Cerebellar nuclear complex (tissue), 1 donor: ENCODE results near the gene CCDC175.

Experiments used
- DNase-seq, 2 experiments: peaks; one replicate each; lab custom pipeline; 2025; lab: John Stamatoyannopoulos, UW

Gene CCDC175

GRCh38 chr14:59576332-59577294 lies at the start of gene CCDC175:
TSS of gene CCDC175 (minus strand) at chr14:59576812. CDS start at chr14:59576775, 37 bp downstream.
- peak; percentile 56 to 84 for DNase-seq

- no peak for DNase-seq
These were observed 46.0 kb upstream of the CCDC175 start for GRCh38 chr14:59622631-59623030.

DNA sequence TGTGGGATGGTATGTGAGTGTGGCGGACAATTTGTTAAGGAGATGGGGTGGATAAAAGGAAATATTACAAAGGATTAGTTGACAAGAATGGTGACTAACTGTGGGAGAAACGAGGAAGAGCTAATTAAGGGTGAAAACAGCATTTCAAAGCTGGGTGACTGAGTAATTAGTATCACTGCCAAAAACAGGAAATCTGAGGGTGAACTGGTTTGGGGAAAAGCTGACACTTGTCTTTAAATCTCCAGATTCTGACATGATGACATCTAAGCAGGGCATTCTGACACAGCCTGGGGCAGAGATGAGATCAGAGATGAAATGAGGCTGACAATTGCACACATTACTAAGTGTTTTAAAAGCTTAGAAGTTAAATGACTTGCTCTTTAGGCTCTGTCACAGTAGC lies 42.4 kb upstream of the CCDC175 start:
- DNase-seq: no peak

DNA sequence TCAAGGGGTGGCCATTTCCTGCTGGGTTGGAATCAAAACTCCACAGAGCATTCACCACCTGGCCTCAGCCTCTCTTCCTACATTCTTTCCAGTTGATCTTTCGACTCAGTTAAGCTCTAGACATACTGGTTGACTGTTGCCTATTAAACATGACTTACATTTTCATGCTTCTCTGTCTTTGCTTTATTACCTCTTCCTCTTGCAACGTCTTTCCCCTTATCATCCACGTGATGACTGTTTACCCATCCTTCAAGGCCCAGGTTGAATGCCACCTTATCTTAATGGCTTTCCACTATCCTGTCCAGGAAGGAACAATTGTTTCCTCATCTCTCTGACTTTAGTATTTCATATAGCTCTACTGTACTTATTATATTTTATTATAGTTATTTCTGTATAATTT lies 24.4 kb upstream of the CCDC175 start:
- no peak for DNase-seq

- DNase-seq: no peak
These were observed 23.8 kb upstream of the CCDC175 start for GRCh38 chr14:59600211-59600945.

DNA sequence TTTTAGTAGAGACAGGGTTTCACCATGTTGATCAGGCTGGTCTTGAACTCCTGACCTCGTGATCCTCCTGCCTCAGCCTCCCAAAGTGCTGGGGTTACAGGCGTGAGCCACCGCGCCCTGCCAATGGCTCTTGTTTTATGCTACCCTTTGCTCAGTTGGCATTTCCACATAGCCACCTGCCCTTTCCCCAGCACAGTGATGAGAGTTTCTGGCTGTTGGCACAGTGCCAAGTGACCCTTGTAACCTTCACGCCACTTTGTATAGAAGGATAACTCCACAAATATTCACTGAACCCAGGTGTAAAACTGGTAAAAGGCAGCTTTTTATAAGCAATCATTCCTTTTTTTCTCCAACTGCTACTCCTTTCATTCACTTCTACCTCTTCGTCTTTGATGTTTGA lies 18.5 kb upstream of the CCDC175 start:
- no peak for DNase-seq

DNA sequence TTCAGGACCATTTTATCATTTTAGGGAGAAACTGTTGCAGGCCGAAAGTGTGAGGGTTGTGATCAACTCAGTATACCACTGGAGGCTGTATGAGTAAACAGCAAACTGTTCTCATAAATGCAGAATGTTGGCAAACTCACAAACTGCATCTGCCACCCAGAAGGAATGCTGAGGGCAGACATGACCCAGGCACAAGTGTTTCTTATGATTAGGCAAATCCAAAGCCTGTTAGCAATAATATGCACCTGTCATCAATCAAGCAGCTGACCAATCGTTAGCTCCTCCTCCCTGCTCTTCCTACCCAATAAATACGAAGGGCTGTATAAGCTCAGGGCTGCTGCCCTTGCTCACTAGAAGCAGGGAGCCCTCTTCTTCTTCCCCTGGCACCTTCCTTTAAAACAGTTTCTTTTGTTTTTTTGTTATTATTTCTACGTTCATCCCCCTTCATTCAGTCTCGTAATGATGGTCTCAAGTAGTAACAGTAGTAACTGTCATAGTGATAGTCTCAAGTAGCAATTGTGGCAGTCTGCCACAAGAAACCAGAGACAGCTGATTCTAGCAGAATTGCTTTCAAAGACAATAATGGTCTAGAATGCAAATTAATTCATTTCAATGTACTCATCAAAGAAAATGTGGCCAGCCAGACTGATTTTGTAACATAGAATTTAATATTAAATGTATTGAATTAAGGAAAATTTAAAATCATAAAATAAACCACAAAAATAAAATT lies 15.2 kb upstream of the CCDC175 start:
- DNase-seq: no peak

- DNase-seq: no peak
These were observed 11.5 kb upstream of the CCDC175 start for GRCh38 chr14:59588101-59588500.

DNA sequence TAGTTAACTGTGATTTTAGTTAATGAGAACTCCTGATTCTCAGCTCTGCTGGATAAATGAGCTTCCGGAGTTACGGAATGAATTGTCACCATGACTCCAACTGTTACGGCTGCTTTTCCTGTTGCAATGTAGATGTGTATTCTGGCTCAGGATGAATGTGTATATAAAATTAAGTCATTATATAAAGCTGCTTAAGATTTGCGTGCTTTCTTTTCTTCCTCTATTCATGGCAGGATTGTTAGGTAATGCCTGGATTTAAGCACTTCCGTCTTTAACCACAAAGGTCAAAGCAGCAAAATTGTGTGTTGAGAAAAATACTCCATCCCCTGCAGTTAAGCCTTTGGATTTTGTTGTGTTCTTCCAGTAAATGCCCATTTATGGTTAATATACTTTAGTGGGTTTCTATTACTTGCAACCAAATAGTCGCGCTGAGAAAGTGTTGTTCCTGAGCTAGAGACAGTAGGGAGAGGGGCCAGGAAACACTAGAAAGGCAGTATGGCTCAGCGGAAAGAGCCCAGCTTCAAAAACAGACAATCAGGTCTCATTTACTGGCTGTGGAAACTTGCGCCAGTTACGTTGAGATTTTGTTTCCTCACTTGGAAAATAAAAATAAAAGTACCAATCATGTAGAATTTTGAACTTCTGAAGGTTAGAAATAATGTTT lies 9.4 kb upstream of the CCDC175 start:
- DNase-seq: no peak

- no peak for DNase-seq
These were observed 7.1 kb upstream of the CCDC175 start for GRCh38 chr14:59583755-59584154.

DNA sequence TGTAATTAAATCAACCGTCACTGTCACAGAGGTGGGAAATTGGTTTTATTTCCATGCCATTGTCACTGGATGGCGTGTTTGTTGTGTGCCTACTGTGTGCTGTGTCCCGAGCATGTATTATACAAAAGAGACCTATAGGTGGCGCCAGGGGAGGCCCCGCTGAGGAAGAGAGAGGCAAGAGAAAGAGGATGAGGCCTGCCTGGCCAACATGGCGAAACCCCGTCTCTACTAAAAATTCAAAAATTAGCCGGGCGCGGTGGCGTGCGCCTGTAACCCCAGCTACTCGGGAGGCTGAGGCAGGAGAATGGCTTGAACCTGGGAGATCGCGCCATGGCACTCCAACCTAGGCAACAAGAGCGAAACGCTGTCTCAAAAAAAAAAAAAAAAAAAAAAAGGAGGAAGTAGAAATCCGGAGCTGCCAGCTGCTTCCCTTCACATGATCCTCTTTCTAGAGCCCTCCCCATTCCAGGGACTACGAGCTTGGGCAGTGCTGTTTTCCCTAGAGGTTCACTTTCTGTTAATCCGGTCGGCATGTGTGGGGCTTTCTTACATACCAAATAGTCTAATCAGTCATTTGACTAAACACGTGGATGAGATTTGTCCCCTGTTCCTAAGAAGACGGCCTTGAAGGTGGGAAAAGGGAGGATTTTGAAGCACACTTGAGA lies 6.4 kb upstream of the CCDC175 start:
- no peak for DNase-seq

DNA sequence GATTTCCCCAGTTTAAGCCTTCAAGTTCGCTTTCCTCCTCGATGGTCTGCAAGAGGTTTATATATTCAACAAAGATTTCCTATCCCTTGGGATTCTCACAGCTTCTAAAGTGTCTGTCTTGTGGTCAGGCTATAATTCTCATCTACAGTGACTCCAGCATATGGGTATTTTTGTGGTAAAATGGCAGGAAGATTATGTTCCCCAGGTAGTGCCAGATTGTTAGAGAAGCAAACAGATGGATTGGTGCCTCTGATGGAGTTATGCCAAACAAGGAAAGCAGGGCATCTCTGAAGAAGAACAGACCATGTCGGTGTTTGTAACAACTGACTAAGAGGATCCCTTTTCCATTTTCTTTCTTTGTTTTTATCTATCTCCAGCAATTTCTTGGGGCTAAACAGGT lies 5.5 kb upstream of the CCDC175 start:
- DNase-seq: peak; percentile 40 to 85

- DNase-seq: no peak
These were observed 4.3 kb upstream of the CCDC175 start for GRCh38 chr14:59580911-59581310.

DNA sequence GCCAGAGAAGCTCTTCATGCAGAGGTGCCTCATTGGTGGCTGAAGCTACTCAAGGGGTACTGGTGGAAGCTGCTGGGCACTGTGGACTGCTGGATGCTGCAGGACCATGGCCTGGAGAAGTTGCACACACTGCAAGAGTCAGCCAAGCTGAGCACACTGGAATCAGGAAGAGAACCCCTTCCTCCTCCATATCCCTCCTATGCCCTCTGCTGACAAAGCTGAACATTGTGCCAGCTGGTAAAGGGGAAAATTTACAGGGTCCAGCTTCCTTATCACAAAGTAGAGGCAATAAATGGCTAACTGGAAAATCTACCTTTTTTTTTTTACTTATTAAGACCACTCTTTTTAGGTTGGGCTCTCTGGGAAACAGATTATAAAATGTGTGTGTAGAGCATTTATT lies 6.5 kb downstream of the CCDC175 start:
- DNase-seq: no peak

GRCh38 chr14:59566725-59567124 lies 9.9 kb downstream of the CCDC175 start:
- DNase-seq: peak; percentile 1 to 18

DNA sequence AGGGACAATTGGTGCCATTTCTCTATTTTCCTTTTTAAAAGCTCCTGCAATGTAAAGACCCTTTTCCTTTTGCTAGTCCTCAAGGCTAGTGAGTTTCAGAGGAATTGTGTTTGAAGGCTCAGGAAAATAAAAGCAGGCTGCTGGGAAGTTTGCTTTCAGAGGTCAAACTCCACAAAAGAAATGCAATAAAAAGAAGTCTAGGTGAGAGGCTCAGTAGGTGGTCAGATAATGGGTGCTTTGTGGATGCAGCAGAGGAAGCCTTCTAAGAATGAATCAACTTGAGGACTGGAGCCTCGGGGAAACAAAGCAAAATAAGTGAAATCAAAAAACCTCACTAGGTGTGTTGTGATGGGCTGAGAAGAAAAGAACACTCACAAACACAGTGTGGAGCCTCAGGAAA lies 10.3 kb downstream of the CCDC175 start:
- DNase-seq: no peak

DNA sequence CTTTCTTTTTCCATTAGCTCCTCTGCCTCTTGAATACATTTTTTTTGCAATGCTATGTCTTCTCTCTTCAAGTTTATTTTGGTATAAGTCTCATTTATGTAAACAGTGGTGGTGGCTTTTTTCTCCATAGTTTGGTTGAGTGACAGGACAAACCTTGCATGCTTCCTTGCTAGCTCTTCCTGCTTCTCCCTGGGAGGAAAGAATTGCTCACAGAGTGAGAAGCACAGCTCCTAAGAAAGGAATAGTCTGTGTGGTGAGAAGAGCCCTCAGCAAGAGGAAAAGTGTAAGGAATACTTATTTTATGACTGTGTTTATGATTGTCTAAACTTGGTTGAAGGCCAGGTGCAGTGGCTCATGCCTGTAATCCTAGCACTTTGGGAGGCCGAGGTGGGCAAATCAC lies 11.5 kb downstream of the CCDC175 start:
- DNase-seq: no peak

DNA sequence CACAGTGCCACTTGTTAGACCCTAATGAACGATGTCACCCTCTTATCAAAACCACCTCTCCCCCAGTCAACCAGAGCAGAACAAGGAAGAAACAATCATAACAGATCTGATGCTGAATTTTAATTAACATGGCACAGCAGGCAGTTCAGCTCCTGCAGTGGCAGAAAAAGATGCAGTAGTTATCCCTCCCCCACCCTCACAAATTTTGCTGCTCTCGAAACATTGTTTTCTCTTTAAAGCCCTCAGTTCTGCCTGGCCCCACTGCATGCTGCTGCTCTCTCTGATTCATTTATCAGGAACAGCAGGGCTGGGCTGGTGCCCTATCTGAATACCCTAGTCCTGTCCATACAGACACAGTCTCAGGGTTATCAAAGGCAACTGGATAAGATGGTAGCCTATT lies 12.2 kb downstream of the CCDC175 start:
- peak in 1 of 2 experiments; percentile 32 for DNase-seq

DNA sequence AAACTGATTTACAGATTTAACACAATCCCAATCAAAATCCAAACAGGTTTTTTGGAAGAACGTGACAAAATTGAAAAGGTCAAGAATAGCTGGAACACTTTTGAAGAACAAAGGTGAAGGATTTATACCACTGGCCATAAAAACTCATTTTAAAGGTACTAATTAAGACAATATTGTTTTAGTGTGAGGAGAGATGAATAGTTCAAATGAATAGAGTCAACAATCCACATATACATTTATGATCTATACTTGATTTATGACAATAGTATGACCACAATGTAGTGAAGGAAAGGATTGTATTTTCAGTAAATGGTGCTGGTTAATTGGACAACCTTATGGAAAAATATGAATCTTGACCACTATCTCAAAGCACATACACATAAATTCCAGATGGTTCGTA lies 29.3 kb downstream of the CCDC175 start:
- no peak for DNase-seq

GRCh38 chr14:59543873-59544272 lies 32.7 kb downstream of the CCDC175 start:
- no peak for DNase-seq

DNA sequence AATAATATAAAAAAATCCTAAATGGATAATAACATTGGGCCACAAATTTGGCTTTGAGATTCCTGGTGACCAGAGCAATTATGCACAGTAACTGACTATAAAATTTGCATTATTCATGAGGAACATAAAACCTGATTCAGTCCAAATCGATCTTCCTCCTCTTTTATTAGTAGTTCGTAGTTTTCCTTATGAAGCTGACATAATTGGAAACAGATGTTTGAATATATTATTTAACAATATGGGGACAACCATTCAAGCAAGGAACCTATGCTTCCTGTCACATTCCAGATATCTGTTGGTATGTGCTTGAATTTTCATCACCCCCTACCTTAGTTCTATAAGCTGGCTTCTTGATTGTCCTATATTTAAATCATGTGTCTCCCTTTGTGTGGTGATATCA lies 34.9 kb downstream of the CCDC175 start:
- no peak for DNase-seq
